Liver (tissue), 9 donors: ENCODE data around the gene ACSL1. TPM values are rescaled to one million over a fixed set of nuclear protein-coding genes. Genes with fewer than 3 reads are reported as not detected.

Experiments
- DNase-seq: peaks from one replicate; pipeline ENCODE4 v3.0.0-alpha.2; 2017; ENCODE audit warnings: low spot score
- H3K27ac ChIP-seq, 2 donors: one replicate each; pipeline ENCODE4 v1.7.0; 2013; ENCODE audit warnings: inconsistent platforms in 2 of 2, low read length in 2 of 2, control low read depth in 1 of 2, low read depth in 1 of 2, mild to moderate bottlenecking in 1 of 2
- H3K27me3 ChIP-seq, 4 donors: one replicate each; pipeline versions ENCODE4 v1.6.1 to v1.7.0; 2013; ENCODE audit warnings: low read length in 3 of 4, inconsistent platforms in 1 of 4, mild to moderate bottlenecking in 1 of 4, moderate library complexity in 1 of 4; ENCODE audit not compliant: control insufficient read depth in 4 of 4, insufficient read depth in 4 of 4
- H3K36me3 ChIP-seq, 4 donors: one replicate each; pipeline versions ENCODE4 v1.6.1 to v1.7.0; 2013; ENCODE audit warnings: low read length in 3 of 4, mild to moderate bottlenecking in 3 of 4, low read depth in 1 of 4, moderate library complexity in 1 of 4; ENCODE audit not compliant: control insufficient read depth in 4 of 4, insufficient read depth in 3 of 4
- H3K4me1 ChIP-seq, 4 donors: one replicate each; pipeline versions ENCODE4 v1.6.1 to v1.7.0; 2013; ENCODE audit warnings: low read length in 3 of 4, mild to moderate bottlenecking in 3 of 4, moderate library complexity in 1 of 4; ENCODE audit not compliant: control insufficient read depth in 4 of 4, insufficient read depth in 4 of 4
- H3K4me3 ChIP-seq, 3 donors: one replicate each; pipeline versions ENCODE4 v1.6.1 to v1.7.0; 2013; ENCODE audit warnings: low read length in 3 of 3, control low read depth in 1 of 3, low read depth in 1 of 3, mild to moderate bottlenecking in 1 of 3
- H3K9ac ChIP-seq, 2 donors: one replicate each; pipeline ENCODE4 v1.7.0; 2013; ENCODE audit warnings: low read length in 2 of 2, mild to moderate bottlenecking in 2 of 2, moderate library complexity in 2 of 2, control low read depth in 1 of 2, low read depth in 1 of 2
- H3K9me3 ChIP-seq, 4 donors: one replicate each; pipeline versions ENCODE4 v1.6.1 to v1.7.0; 2013; ENCODE audit warnings: low read length in 3 of 4; ENCODE audit not compliant: control insufficient read depth in 4 of 4
- ATF3 ChIP-seq: IDR thresholded peaks from 2 replicates; pipeline ENCODE4 v1.6.1; 2016; ENCODE audit warnings: antibody characterized with exemption
- EGR1 ChIP-seq, 2 donors: IDR thresholded peaks; 2 replicates each; pipeline ENCODE4 v1.6.1; 2016 to 2018; ENCODE audit warnings: antibody characterized with exemption in 2 of 2, low read depth in 2 of 2
- FOXA1 ChIP-seq: IDR thresholded peaks from 2 replicates; pipeline ENCODE4 v1.6.1; 2016; ENCODE audit warnings: antibody characterized with exemption
- FOXA2 ChIP-seq: IDR thresholded peaks from 2 replicates; pipeline ENCODE4 v1.6.1; 2016; ENCODE audit warnings: antibody characterized with exemption
- GABPA ChIP-seq, 2 donors: IDR thresholded peaks in 1 of 2; conservative IDR thresholded peaks in 1 of 2; 2 replicates each; pipeline ENCODE4 v1.6.1; 2016; ENCODE audit warnings: antibody characterized with exemption in 2 of 2, mild to moderate bottlenecking in 1 of 2, moderate library complexity in 1 of 2
- HNF4A ChIP-seq, 2 donors: conservative IDR thresholded peaks; 2 replicates each; pipeline ENCODE4 v1.6.1; 2016; ENCODE audit warnings: antibody characterized with exemption in 2 of 2, mild to moderate bottlenecking in 2 of 2
- HNF4G ChIP-seq: IDR thresholded peaks from 2 replicates; pipeline ENCODE4 v1.6.1; 2016; ENCODE audit warnings: antibody characterized with exemption
- JUND ChIP-seq, 2 donors: IDR thresholded peaks; 2 replicates each; pipeline ENCODE4 v1.6.1; 2016; ENCODE audit warnings: antibody characterized with exemption in 2 of 2
- NR2F2 ChIP-seq: IDR thresholded peaks from 2 replicates; pipeline ENCODE4 v1.6.1; 2016; ENCODE audit warnings: antibody characterized with exemption
- RAD21 ChIP-seq, 2 donors: IDR thresholded peaks; 2 replicates each; pipeline ENCODE4 v1.6.1; 2016; ENCODE audit warnings: antibody characterized with exemption in 2 of 2, mild to moderate bottlenecking in 2 of 2
- REST ChIP-seq: IDR thresholded peaks from 2 replicates; pipeline ENCODE4 v1.6.1; 2016; ENCODE audit warnings: antibody characterized with exemption, mild to moderate bottlenecking
- RXRA ChIP-seq, 2 donors: IDR thresholded peaks; 2 replicates each; pipeline ENCODE4 v1.6.1; 2017 to 2018; ENCODE audit warnings: antibody characterized with exemption in 2 of 2, mild to moderate bottlenecking in 1 of 2
- SP1 ChIP-seq: IDR thresholded peaks from 2 replicates; pipeline ENCODE4 v1.6.1; 2018; ENCODE audit warnings: antibody characterized with exemption, mild to moderate bottlenecking
- YY1 ChIP-seq: IDR thresholded peaks from 2 replicates; pipeline ENCODE4 v1.6.1; 2016; ENCODE audit warnings: antibody characterized with exemption, mild to moderate bottlenecking
- ZBTB33 ChIP-seq: IDR thresholded peaks from 2 replicates; pipeline ENCODE4 v1.6.1; 2016; ENCODE audit warnings: antibody characterized with exemption
- WGBS: extraction: QIAGEN DNeasy Blood & Tissue Kit; methylation state at CpG from one replicate; pipeline ENCODE4 v1.1.7; 2013; 5-methylcytosine and 5-hydroxymethylcytosine counted together
- polyA plus RNA-seq, 2 donors: library from polyadenylated mRNA; stranded (reverse) in 1 of 2; unstranded in 1 of 2; fragments of 200-250 nt in 1 of 2; fragments of >200 nt in 1 of 2; fragmentation: Nextera tagmentation in 1 of 2; extraction: Ambion mirVana in 1 of 2; gene quantifications; one replicate each; pipeline versions ENCODE4 v1.2.1 to v1.2.3, GENCODE V29; 2013 to 2015
- total RNA-seq, 2 donors: library from RNA; depleted of rRNA; stranded (reverse); fragments of >200 nt; gene quantifications; one replicate each; pipeline ENCODE4 v1.2.3, GENCODE V29; 2014
- TF ChIP-seq, protein P1 (sequence below): IDR thresholded peaks from 2 replicates; pipeline ENCODE4 v1.6.1; 2016; ENCODE audit warnings: antibody characterized with exemption
- donor health status: healthy.
- donor health status: healthy.
- donor health status: healthy.
- donor health status: healthy.
- donor health status: healthy.

Gene ACSL1
- total and polyA plus RNA-seq, 4 donors: 210 to 2,226 (median 878) TPM

GRCh38 chr4:184775854-184776555, 49.8 kb downstream of the ACSL1 start:
- no peak for DNase-seq
- H3K9me3 ChIP-seq: no peaks in the 10 kb centered on the region
- TF ChIP-seq JUND (IDR thresholded peaks at IDR 0.05): peak in 1 of 2 donors; percentile 5
- TF ChIP-seq SP1: no peak
- peak; percentile 24 for TF ChIP-seq YY1
- TF ChIP-seq EGR1 (IDR thresholded peaks at IDR 0.05; ENCODE audit: low read depth in 2 of 2): no peak
- H3K27ac ChIP-seq: peak overlapping the region; percentile 5 to 31
- H3K9ac ChIP-seq: no peak overlapping the region
- H3K4me1 ChIP-seq: peaks cover 2 to 21% (median 16%) of the 10 kb centered on the region in 4 donors
- WGBS: 55% methylated on average over 13 of the region's 13 CpGs
- H3K4me3 ChIP-seq: no peak overlapping the region
- H3K36me3 ChIP-seq: peaks cover 7 to 71% (median 68%) of the 10 kb centered on the region in 4 donors
- no peaks in the 10 kb centered on the region for H3K27me3 ChIP-seq

GRCh38 chr4:184774152-184774551, 51.6 kb downstream of the ACSL1 start:
- no peak overlapping the region for H3K4me3 ChIP-seq
- no peak for DNase-seq
- H3K27ac ChIP-seq: no peak overlapping the region
- peaks cover 13 to 81% (median 72%) of the 10 kb centered on the region in 4 donors for H3K36me3 ChIP-seq
- H3K27me3 ChIP-seq: no peaks in the 10 kb centered on the region
- WGBS: 90% methylated on average over 7 of the region's 7 CpGs
- no peak overlapping the region for H3K9ac ChIP-seq
- no peaks in the 10 kb centered on the region for H3K9me3 ChIP-seq
- TF ChIP-seq SP1 (no peak), HNF4A (conservative IDR thresholded peaks at IDR 0.05) (no peak), HNF4G (no peak), REST (no peak), JUND (IDR thresholded peaks at IDR 0.05) (no peak), FOXA2 (no peak), FOXA1 (no peak), GABPA (IDR thresholded peaks at IDR 0.05 in 1 of 2, conservative IDR thresholded peaks at IDR 0.05 in 1 of 2) (no peak), ATF3 (no peak), ZBTB33 (no peak), NR2F2 (no peak), RXRA (IDR thresholded peaks at IDR 0.05) (no peak), EGR1 (IDR thresholded peaks at IDR 0.05; ENCODE audit: low read depth in 2 of 2) (no peak), RAD21 (IDR thresholded peaks at IDR 0.05) (no peak)
- TF ChIP-seq, protein P1, sequence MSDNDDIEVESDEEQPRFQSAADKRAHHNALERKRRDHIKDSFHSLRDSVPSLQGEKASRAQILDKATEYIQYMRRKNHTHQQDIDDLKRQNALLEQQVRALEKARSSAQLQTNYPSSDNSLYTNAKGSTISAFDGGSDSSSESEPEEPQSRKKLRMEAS: no peak
- peaks cover 2 to 21% (median 12%) of the 10 kb centered on the region in 4 donors for H3K4me1 ChIP-seq
